Caco-2 (cell line): ENCODE results near the gene GID8. TPM values are rescaled to one million over a fixed set of nuclear protein-coding genes. Genes with fewer than 3 reads are reported as not detected.

ENCODE experiments used
- BruUV-seq: library from RNA; stranded (reverse); fragments of 400-500 nt; replicated peaks from 2 replicates; lab custom pipeline; 2021; lab: Mats Ljungman, UMichigan
- CTCF ChIA-PET: fragments of 300-600 bp; sonication (Branson Sonifier 250); formaldehyde crosslinking; loops from one replicate; lab custom pipeline; 2022; ENCODE audit warnings: antibody characterized with exemption; lab: Charles Lee
- POLR2A ChIA-PET: fragments of 300-600 bp; sonication (Branson Sonifier 250); formaldehyde crosslinking; loops from one replicate; lab custom pipeline; 2022; ENCODE audit warnings: antibody characterized with exemption; lab: Charles Lee
- DNase-seq, 2 experiments: peaks; one replicate each; pipeline versions ENCODE4 v3.0.0 to v3.0.0-alpha.2; 2020 to 2022
- H3K27me3 ChIP-seq: replicated peaks from 2 replicates; pipeline ENCODE4 v1.6.0; 2011; ENCODE audit warnings: low read length; ENCODE audit not compliant: control insufficient read depth, insufficient read depth
- H3K36me3 ChIP-seq: 2 replicates; pipeline ENCODE4 v1.5.1; 2011; ENCODE audit warnings: low read length; ENCODE audit not compliant: control insufficient read depth, insufficient read depth
- H3K4me1 ChIP-seq: fragments of 250-450 bp; sonication (Bioruptor Pico); 2 replicates; pipeline ENCODE4 v1.5.1; 2020; ENCODE audit warnings: mild to moderate bottlenecking
- H3K4me3 ChIP-seq: 2 replicates; pipeline ENCODE4 v1.5.1; 2011; ENCODE audit warnings: low read depth, mild to moderate bottlenecking, control low read depth, low read length
- H3K9me3 ChIP-seq: fragments of 250-450 bp; sonication (Bioruptor Pico); 2 replicates; pipeline ENCODE4 v1.5.1; 2020; ENCODE audit warnings: mild to moderate bottlenecking, moderate library complexity
- H3K27ac Mint-ChIP-seq: one replicate; pipeline ENCODE4 v1.8.0; 2022; ENCODE audit warnings: mixed read lengths; ENCODE audit not compliant: unreplicated experiment
- H3K27me3 Mint-ChIP-seq: one replicate; pipeline ENCODE4 v1.8.0; 2022; ENCODE audit warnings: mixed read lengths; ENCODE audit not compliant: insufficient read depth, unreplicated experiment
- H3K36me3 Mint-ChIP-seq: one replicate; pipeline ENCODE4 v1.8.0; 2022; ENCODE audit warnings: mild to moderate bottlenecking, mixed read lengths; ENCODE audit not compliant: insufficient read depth, unreplicated experiment
- H3K4me1 Mint-ChIP-seq: one replicate; pipeline ENCODE4 v1.8.0; 2022; ENCODE audit warnings: low read depth, mixed read lengths; ENCODE audit not compliant: unreplicated experiment
- H3K4me3 Mint-ChIP-seq: one replicate; pipeline ENCODE4 v1.8.0; 2022; ENCODE audit warnings: mild to moderate bottlenecking, moderate library complexity, mixed read lengths; ENCODE audit not compliant: unreplicated experiment
- H3K9me3 Mint-ChIP-seq: one replicate; pipeline ENCODE4 v1.8.0; 2022; ENCODE audit warnings: mixed read lengths; ENCODE audit not compliant: unreplicated experiment
- intact Hi-C: fragments of 100-400 bp; cut with micrococcal nuclease; formaldehyde crosslinking; loops from one replicate; pipeline ENCODE4 v1.10.0; 2022; ENCODE audit not compliant: unreplicated experiment
- total RNA-seq: library from RNA; stranded (reverse); gene quantifications from 2 replicates; pipeline ENCODE4 v1.2.3, GENCODE V29; 2022
- TF ChIP-seq, protein P1 (sequence below), 2 experiments: fragments of 200-600 bp in 1 of 2; IDR thresholded peaks; 1 replicate in 1 of 2; 2 replicates in 1 of 2; pipeline versions ENCODE4 v1.5.1 to v1.8.0; 2011 to 2022; ENCODE audit warnings: antibody characterized with exemption in 1 of 2, control low read depth in 1 of 2, inconsistent platforms in 1 of 2, low read depth in 1 of 2, low read length in 1 of 2, mild to moderate bottlenecking in 1 of 2, moderate library complexity in 1 of 2; ENCODE audit not compliant: insufficient read depth in 1 of 2, severe bottlenecking in 1 of 2, unreplicated experiment in 1 of 2

GID8 gene
- total RNA-seq, 1 experiment from 2014 or later: 133 TPM

DNA sequence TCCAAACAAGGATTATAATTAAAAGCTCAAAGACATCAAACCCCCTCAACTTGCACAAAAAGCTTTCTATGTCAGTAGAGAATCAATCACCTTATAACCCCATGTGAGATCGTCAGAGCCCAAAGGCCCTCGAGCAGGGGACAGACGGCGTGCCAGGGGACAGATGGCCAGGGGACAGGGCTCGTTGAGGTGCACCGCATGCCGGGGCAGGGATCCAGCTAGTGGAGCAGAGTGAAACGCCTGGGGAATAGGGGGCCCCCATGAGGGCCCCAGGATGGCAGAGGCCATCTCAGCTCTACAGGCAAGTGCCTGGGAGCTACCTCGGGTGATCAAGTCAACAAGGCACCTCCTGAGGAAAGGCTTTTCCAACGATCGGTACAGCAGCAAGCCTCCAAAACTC, 40.3 kb upstream of the GID8 start:
- H3K9me3 ChIP-seq: no peaks in the 10 kb centered on the region
- CTCF ChIA-PET: interaction anchor here (0.9 to 1.6 kb wide), 2 partner anchors 10 to 75 kb away, joined by 5 to 6 read pairs; no protein-coding TSS in a partner anchor
- intact Hi-C loops: no loop called here
- H3K27me3 ChIP-seq: no peaks in the 10 kb centered on the region
- H3K27me3 Mint-ChIP-seq: no peaks in the 10 kb centered on the region
- peaks cover 28% of the 10 kb centered on the region for H3K4me1 Mint-ChIP-seq
- no peaks in the 10 kb centered on the region for H3K9me3 Mint-ChIP-seq
- TF ChIP-seq, protein P1, sequence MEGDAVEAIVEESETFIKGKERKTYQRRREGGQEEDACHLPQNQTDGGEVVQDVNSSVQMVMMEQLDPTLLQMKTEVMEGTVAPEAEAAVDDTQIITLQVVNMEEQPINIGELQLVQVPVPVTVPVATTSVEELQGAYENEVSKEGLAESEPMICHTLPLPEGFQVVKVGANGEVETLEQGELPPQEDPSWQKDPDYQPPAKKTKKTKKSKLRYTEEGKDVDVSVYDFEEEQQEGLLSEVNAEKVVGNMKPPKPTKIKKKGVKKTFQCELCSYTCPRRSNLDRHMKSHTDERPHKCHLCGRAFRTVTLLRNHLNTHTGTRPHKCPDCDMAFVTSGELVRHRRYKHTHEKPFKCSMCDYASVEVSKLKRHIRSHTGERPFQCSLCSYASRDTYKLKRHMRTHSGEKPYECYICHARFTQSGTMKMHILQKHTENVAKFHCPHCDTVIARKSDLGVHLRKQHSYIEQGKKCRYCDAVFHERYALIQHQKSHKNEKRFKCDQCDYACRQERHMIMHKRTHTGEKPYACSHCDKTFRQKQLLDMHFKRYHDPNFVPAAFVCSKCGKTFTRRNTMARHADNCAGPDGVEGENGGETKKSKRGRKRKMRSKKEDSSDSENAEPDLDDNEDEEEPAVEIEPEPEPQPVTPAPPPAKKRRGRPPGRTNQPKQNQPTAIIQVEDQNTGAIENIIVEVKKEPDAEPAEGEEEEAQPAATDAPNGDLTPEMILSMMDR (IDR thresholded peaks at IDR 0.05; ENCODE audit: insufficient read depth in 1 of 2, low read depth in 1 of 2, low read length in 1 of 2, severe bottlenecking in 1 of 2, unreplicated experiment in 1 of 2): no peak
- H3K4me1 ChIP-seq: peaks cover 13% of the 10 kb centered on the region
- DNase-seq: no peak
- POLR2A ChIA-PET: no interaction called here
- H3K4me3 Mint-ChIP-seq: no peak overlapping the region
- peaks cover 100% of the 10 kb centered on the region for H3K36me3 Mint-ChIP-seq
- peak overlapping the region; percentile 23 for H3K27ac Mint-ChIP-seq
- no peak overlapping the region for H3K4me3 ChIP-seq
- BruUV-seq: no TSS peak
- peaks cover 9% of the 10 kb centered on the region for H3K36me3 ChIP-seq

DNA sequence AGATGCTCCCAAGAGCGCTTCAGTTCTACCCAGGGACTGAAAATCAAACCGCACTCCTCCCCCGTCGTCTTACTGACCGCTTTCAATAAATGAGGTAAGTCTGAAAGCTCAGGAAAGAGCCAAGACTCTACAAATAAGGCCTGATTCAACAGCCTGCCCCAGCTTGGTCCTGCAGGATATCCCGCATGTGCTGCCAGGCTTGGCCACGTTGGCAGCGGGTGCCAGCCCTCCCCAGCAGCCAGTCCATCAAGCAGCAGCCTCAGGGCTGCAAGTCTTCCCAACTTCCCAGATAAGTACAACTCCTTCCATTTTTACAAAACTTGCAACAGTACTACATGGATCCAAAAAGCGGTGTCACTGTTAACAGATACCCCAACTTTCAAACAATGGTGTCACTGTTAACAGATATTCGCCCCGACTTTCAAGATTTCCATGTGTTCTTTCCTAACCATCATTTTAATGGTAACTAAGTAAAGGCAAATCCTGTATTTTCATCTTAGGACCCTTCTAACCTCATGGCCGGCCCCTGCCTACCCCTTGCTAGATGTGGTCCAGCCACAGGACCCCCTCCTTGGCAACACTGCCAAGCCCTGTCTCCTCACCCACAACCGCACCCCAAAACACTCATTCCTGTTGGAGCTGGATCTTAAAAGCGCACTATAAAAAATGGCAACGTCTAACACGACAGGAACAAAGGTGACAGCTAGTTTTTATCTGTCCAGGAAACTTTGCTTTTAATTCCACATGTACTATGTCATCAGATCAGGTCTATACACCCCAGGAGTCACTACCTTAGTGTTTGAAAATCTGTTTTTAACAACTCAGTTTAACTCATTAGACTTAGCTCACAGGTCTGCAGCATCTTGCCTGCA, 39.6 kb upstream of the GID8 start:
- H3K27me3 ChIP-seq: no peaks in the 10 kb centered on the region
- DNase-seq: no peak
- intact Hi-C loops: no loop called here
- H3K9me3 Mint-ChIP-seq: no peaks in the 10 kb centered on the region
- peak overlapping the region; percentile 60 for H3K27ac Mint-ChIP-seq
- no TSS peak for BruUV-seq
- peaks cover 100% of the 10 kb centered on the region for H3K36me3 Mint-ChIP-seq
- no peaks in the 10 kb centered on the region for H3K9me3 ChIP-seq
- POLR2A ChIA-PET: interaction anchor here (0.5 kb wide), 1 partner anchor 74 kb away, joined by 3 read pairs; no protein-coding TSS in a partner anchor
- H3K4me3 ChIP-seq: no peak overlapping the region
- no peaks in the 10 kb centered on the region for H3K27me3 Mint-ChIP-seq
- no peak overlapping the region for H3K4me3 Mint-ChIP-seq
- TF ChIP-seq, protein P1 (IDR thresholded peaks at IDR 0.05; ENCODE audit: insufficient read depth in 1 of 2, low read depth in 1 of 2, low read length in 1 of 2, severe bottlenecking in 1 of 2, unreplicated experiment in 1 of 2): no peak
- peaks cover 11% of the 10 kb centered on the region for H3K36me3 ChIP-seq
- peaks cover 13% of the 10 kb centered on the region for H3K4me1 ChIP-seq
- peaks cover 28% of the 10 kb centered on the region for H3K4me1 Mint-ChIP-seq
- CTCF ChIA-PET: interaction anchor here (0.8 to 1.6 kb wide), 3 partner anchors 9 to 76 kb away, joined by 3 to 6 read pairs (median 5); no protein-coding TSS in a partner anchor

DNA sequence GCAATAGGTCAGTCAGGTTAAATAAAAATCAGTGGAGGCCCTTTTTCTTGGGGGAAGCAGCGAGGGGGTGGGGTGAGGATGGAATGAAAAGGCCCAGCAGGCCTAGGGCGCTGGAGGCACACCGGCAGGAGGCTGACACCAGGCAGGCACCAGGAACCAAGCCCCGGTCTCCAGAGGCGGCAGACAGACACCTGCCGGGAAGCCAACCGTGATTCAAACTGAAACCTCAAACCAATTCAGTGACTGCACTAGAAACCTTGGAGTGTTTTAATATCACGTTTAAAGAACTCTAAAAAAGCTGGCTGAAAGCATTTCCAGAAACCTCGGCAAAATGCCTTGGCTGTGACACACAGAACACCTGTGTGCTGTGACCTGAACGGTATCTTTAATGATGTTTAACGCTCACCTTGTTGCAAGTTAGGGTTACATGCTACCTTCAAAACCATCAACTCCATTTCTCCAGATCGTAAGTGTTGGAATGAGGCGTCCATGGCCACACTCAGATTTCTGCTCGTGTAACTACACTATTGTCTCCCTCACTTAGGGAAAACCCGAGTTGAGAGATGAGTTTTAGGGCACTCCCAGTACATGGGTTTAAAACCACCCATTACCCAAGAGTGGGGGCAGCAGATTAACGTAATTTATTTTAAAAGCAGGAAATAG, 38.8 kb upstream of the GID8 start:
- Mint-ChIP-seq H3K27me3 (no peaks in the 10 kb centered on the region), H3K27ac (peak overlapping the region; percentile 60), H3K9me3 (no peaks in the 10 kb centered on the region), H3K4me1 (peaks cover 28% of the 10 kb centered on the region), H3K36me3 (peaks cover 100% of the 10 kb centered on the region), H3K4me3 (no peak overlapping the region)
- POLR2A ChIA-PET: interaction anchor here (0.6 kb wide), 1 partner anchor 27 kb away, joined by 5 read pairs; no protein-coding TSS in a partner anchor
- peaks cover 13% of the 10 kb centered on the region for H3K36me3 ChIP-seq
- no peaks in the 10 kb centered on the region for H3K27me3 ChIP-seq
- H3K4me1 ChIP-seq: peaks cover 13% of the 10 kb centered on the region
- intact Hi-C loops: no loop called here
- no peaks in the 10 kb centered on the region for H3K9me3 ChIP-seq
- CTCF ChIA-PET: interaction anchor here (0.8 kb wide), 1 partner anchor 12 kb away, joined by 3 read pairs; no protein-coding TSS in a partner anchor
- TF ChIP-seq, protein P1 (IDR thresholded peaks at IDR 0.05; ENCODE audit: insufficient read depth in 1 of 2, low read depth in 1 of 2, low read length in 1 of 2, severe bottlenecking in 1 of 2, unreplicated experiment in 1 of 2): no peak
- DNase-seq: no peak
- BruUV-seq: no TSS peak
- H3K4me3 ChIP-seq: no peak overlapping the region
